Measurements from ENCODE around the gene CENPX. TPM values are rescaled to one million over a fixed set of nuclear protein-coding genes. Genes with fewer than 3 reads are reported as not detected.

Gene CENPX
- total and polyA plus RNA-seq, 4 donors: 31.0 to 109 (median 70.9) TPM

- DNase-seq: no peak
- intact Hi-C loops (cut with DNase I): no loop called here
- H3K4me3 ChIP-seq (ENCODE audit: low read length in 2 of 2): no peak overlapping the region
- no peaks in the 10 kb centered on the region for H3K27me3 ChIP-seq (ENCODE audit: control insufficient read depth in 1 of 2, insufficient read depth in 2 of 2, low read length in 1 of 2)
- peaks cover 0 to 6% of the 10 kb centered on the region in 2 donors for H3K36me3 ChIP-seq (ENCODE audit: control insufficient read depth in 1 of 2, insufficient read depth in 2 of 2, low read length in 1 of 2)
- no peak overlapping the region for H3K27ac ChIP-seq (ENCODE audit: low read depth in 1 of 2, low read length in 2 of 2)
- H3K4me1 ChIP-seq (ENCODE audit: control insufficient read depth in 1 of 2, insufficient read depth in 2 of 2, low read length in 2 of 2): no peaks in the 10 kb centered on the region
- no peak for ATAC-seq (ENCODE audit: low FRiP score)
- WGBS, 2 donors: 81 to 86% methylated on average over 23 to 24 of the region's 24 CpGs
- H3K9me3 ChIP-seq (ENCODE audit: control insufficient read depth, low read length): no peaks in the 10 kb centered on the region
Measured at GRCh38 chr17:82062076-82062983, 39.7 kb upstream of the CENPX start.

- no peak overlapping the region for H3K4me3 ChIP-seq (ENCODE audit: low read length in 2 of 2)
- WGBS, 2 donors: 84 to 86% methylated on average over 34 of the region's 34 CpGs
Measured at GRCh38 chr17:82061047-82061925, 38.6 kb upstream of the CENPX start.

GRCh38 chr17:82060614-82061013 is 37.9 kb upstream of the CENPX start:
- no peaks in the 10 kb centered on the region for H3K9me3 ChIP-seq (ENCODE audit: control insufficient read depth, low read length)
- WGBS, 2 donors: 86 to 88% methylated on average over 9 to 14 of the region's 14 CpGs

More at GRCh38 chr17:82061047-82061925, 38.6 kb upstream of the CENPX start:
- Histone ChIP-seq H3K36me3 (ENCODE audit: control insufficient read depth in 1 of 2, insufficient read depth in 2 of 2, low read length in 1 of 2) (peaks cover 0 to 6% of the 10 kb centered on the region in 2 donors), H3K27ac (ENCODE audit: low read depth in 1 of 2, low read length in 2 of 2) (no peak overlapping the region), H3K4me1 (ENCODE audit: control insufficient read depth in 1 of 2, insufficient read depth in 2 of 2, low read length in 2 of 2) (no peaks in the 10 kb centered on the region), H3K27me3 (ENCODE audit: control insufficient read depth in 1 of 2, insufficient read depth in 2 of 2, low read length in 1 of 2) (no peaks in the 10 kb centered on the region), H3K9me3 (ENCODE audit: control insufficient read depth, low read length) (no peaks in the 10 kb centered on the region)
- no peak for DNase-seq
- intact Hi-C loops (cut with DNase I): no loop called here
- no peak for ATAC-seq (ENCODE audit: low FRiP score)

GRCh38 chr17:82060001-82060380 is 37.3 kb upstream of the CENPX start:
- no peak for ATAC-seq (ENCODE audit: low FRiP score)
- no peaks in the 10 kb centered on the region for H3K4me1 ChIP-seq (ENCODE audit: control insufficient read depth in 1 of 2, insufficient read depth in 2 of 2, low read length in 2 of 2)
- no peak for DNase-seq
- H3K27me3 ChIP-seq (ENCODE audit: control insufficient read depth in 1 of 2, insufficient read depth in 2 of 2, low read length in 1 of 2): no peaks in the 10 kb centered on the region
- H3K9me3 ChIP-seq (ENCODE audit: control insufficient read depth, low read length): no peaks in the 10 kb centered on the region
- H3K27ac ChIP-seq (ENCODE audit: low read depth in 1 of 2, low read length in 2 of 2): no peak overlapping the region
- WGBS, 2 donors: 81 to 85% methylated on average over 15 to 16 of the region's 16 CpGs
- intact Hi-C loops (cut with DNase I): no loop called here
- H3K36me3 ChIP-seq (ENCODE audit: control insufficient read depth in 1 of 2, insufficient read depth in 2 of 2, low read length in 1 of 2): peaks cover 0 to 8% of the 10 kb centered on the region in 2 donors
- H3K4me3 ChIP-seq (ENCODE audit: low read length in 2 of 2): no peak overlapping the region

More at GRCh38 chr17:82060614-82061013, 37.9 kb upstream of the CENPX start:
- Histone ChIP-seq H3K4me1 (ENCODE audit: control insufficient read depth in 1 of 2, insufficient read depth in 2 of 2, low read length in 2 of 2) (no peaks in the 10 kb centered on the region), H3K36me3 (ENCODE audit: control insufficient read depth in 1 of 2, insufficient read depth in 2 of 2, low read length in 1 of 2) (peaks cover 0 to 6% of the 10 kb centered on the region in 2 donors), H3K4me3 (ENCODE audit: low read length in 2 of 2) (no peak overlapping the region), H3K27me3 (ENCODE audit: control insufficient read depth in 1 of 2, insufficient read depth in 2 of 2, low read length in 1 of 2) (no peaks in the 10 kb centered on the region), H3K27ac (ENCODE audit: low read depth in 1 of 2, low read length in 2 of 2) (no peak overlapping the region)
- intact Hi-C loops (cut with DNase I): no loop called here
- DNase-seq (no peak), ATAC-seq (ENCODE audit: low FRiP score) (no peak)

GRCh38 chr17:82059272-82060000 is 36.8 kb upstream of the CENPX start:
- no peak overlapping the region for H3K4me3 ChIP-seq (ENCODE audit: low read length in 2 of 2)
- DNase-seq: no peak
- WGBS, 2 donors: 69 to 72% methylated on average over 19 of the region's 19 CpGs
- H3K9me3 ChIP-seq (ENCODE audit: control insufficient read depth, low read length): no peaks in the 10 kb centered on the region
- intact Hi-C loops (cut with DNase I): no loop called here
- H3K36me3 ChIP-seq (ENCODE audit: control insufficient read depth in 1 of 2, insufficient read depth in 2 of 2, low read length in 1 of 2): peaks cover 0 to 8% of the 10 kb centered on the region in 2 donors
- no peak for ATAC-seq (ENCODE audit: low FRiP score)
- H3K27ac ChIP-seq (ENCODE audit: low read depth in 1 of 2, low read length in 2 of 2): no peak overlapping the region
- H3K4me1 ChIP-seq (ENCODE audit: control insufficient read depth in 1 of 2, insufficient read depth in 2 of 2, low read length in 2 of 2): no peaks in the 10 kb centered on the region
- H3K27me3 ChIP-seq (ENCODE audit: control insufficient read depth in 1 of 2, insufficient read depth in 2 of 2, low read length in 1 of 2): no peaks in the 10 kb centered on the region

GRCh38 chr17:82058855-82059249 is 36.2 kb upstream of the CENPX start:
- intact Hi-C loops (cut with DNase I): no loop called here

GRCh38 chr17:82058230-82058854 is 35.7 kb upstream of the CENPX start:
- Histone ChIP-seq H3K4me1 (ENCODE audit: control insufficient read depth in 1 of 2, insufficient read depth in 2 of 2, low read length in 2 of 2) (no peaks in the 10 kb centered on the region), H3K36me3 (ENCODE audit: control insufficient read depth in 1 of 2, insufficient read depth in 2 of 2, low read length in 1 of 2) (peaks cover 0 to 8% of the 10 kb centered on the region in 2 donors), H3K9me3 (ENCODE audit: control insufficient read depth, low read length) (no peaks in the 10 kb centered on the region), H3K27me3 (ENCODE audit: control insufficient read depth in 1 of 2, insufficient read depth in 2 of 2, low read length in 1 of 2) (no peaks in the 10 kb centered on the region), H3K4me3 (ENCODE audit: low read length in 2 of 2) (no peak overlapping the region), H3K27ac (ENCODE audit: low read depth in 1 of 2, low read length in 2 of 2) (no peak overlapping the region)
- intact Hi-C loops (cut with DNase I): no loop called here
- 68 to 74% methylated on average over 16 to 17 of the region's 17 CpGs for WGBS, 2 donors
- DNase-seq: no peak
- ATAC-seq (ENCODE audit: low FRiP score): no peak

More at GRCh38 chr17:82058855-82059249, 36.2 kb upstream of the CENPX start:
- 68 to 69% methylated on average over 10 of the region's 10 CpGs for WGBS, 2 donors
- H3K27me3 ChIP-seq (ENCODE audit: control insufficient read depth in 1 of 2, insufficient read depth in 2 of 2, low read length in 1 of 2): no peaks in the 10 kb centered on the region
- H3K4me3 ChIP-seq (ENCODE audit: low read length in 2 of 2): no peak overlapping the region
- H3K27ac ChIP-seq (ENCODE audit: low read depth in 1 of 2, low read length in 2 of 2): no peak overlapping the region
- no peak for DNase-seq
- no peaks in the 10 kb centered on the region for H3K4me1 ChIP-seq (ENCODE audit: control insufficient read depth in 1 of 2, insufficient read depth in 2 of 2, low read length in 2 of 2)
- no peak for ATAC-seq (ENCODE audit: low FRiP score)
- H3K9me3 ChIP-seq (ENCODE audit: control insufficient read depth, low read length): no peaks in the 10 kb centered on the region
- peaks cover 0 to 8% of the 10 kb centered on the region in 2 donors for H3K36me3 ChIP-seq (ENCODE audit: control insufficient read depth in 1 of 2, insufficient read depth in 2 of 2, low read length in 1 of 2)

All from aorta (tissue), 5 donors.